ENCODE data around the gene TEK. TPM values are rescaled to one million over a fixed set of nuclear protein-coding genes. Genes with fewer than 3 reads are reported as not detected.

TEK gene
- total and polyA plus RNA-seq, 9 donors, result 2.0 to 22.2 (median 4.0) TPM

- TF ChIP-seq POLR2A (IDR thresholded peaks at IDR 0.05) (no peak), EP300 (IDR thresholded peaks at IDR 0.05) (no peak)
- TF ChIP-seq, protein P1, sequence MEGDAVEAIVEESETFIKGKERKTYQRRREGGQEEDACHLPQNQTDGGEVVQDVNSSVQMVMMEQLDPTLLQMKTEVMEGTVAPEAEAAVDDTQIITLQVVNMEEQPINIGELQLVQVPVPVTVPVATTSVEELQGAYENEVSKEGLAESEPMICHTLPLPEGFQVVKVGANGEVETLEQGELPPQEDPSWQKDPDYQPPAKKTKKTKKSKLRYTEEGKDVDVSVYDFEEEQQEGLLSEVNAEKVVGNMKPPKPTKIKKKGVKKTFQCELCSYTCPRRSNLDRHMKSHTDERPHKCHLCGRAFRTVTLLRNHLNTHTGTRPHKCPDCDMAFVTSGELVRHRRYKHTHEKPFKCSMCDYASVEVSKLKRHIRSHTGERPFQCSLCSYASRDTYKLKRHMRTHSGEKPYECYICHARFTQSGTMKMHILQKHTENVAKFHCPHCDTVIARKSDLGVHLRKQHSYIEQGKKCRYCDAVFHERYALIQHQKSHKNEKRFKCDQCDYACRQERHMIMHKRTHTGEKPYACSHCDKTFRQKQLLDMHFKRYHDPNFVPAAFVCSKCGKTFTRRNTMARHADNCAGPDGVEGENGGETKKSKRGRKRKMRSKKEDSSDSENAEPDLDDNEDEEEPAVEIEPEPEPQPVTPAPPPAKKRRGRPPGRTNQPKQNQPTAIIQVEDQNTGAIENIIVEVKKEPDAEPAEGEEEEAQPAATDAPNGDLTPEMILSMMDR (IDR thresholded peaks at IDR 0.05), result no peak
- DNase-seq, result no peak
- Histone ChIP-seq H3K4me3 (no peak overlapping the region), H3K27me3 (no peaks in the 10 kb centered on the region), H3K27ac (no peak overlapping the region), H3K4me1 (ENCODE audit: insufficient read depth) (peaks cover 5% of the 10 kb centered on the region), H3K36me3 (no peaks in the 10 kb centered on the region), H3K9me3 (no peaks in the 10 kb centered on the region)
- intact Hi-C loops (cut with DNase I), result no loop called here
- WGBS, 3 donors, result 50 to 66% (median 53%) methylated on average over 5 of the region's 5 CpGs
Measured at GRCh38 chr9:27154908-27155307, 45.9 kb downstream of the TEK start.

- Histone ChIP-seq H3K27ac (no peak overlapping the region), H3K9me3 (no peaks in the 10 kb centered on the region), H3K27me3 (no peaks in the 10 kb centered on the region), H3K4me1 (ENCODE audit: insufficient read depth) (no peaks in the 10 kb centered on the region), H3K36me3 (no peaks in the 10 kb centered on the region), H3K4me3 (no peak overlapping the region)
- intact Hi-C loops (cut with DNase I), result no loop called here
- TF ChIP-seq, protein P1 (IDR thresholded peaks at IDR 0.05), result no peak
- no peak for TF ChIP-seq POLR2A (IDR thresholded peaks at IDR 0.05)
- no peak for TF ChIP-seq EP300 (IDR thresholded peaks at IDR 0.05)
- no peak for DNase-seq
Measured at GRCh38 chr9:27157097-27157496, 48.1 kb downstream of the TEK start.

- intact Hi-C loops (cut with DNase I), result no loop called here
- Histone ChIP-seq H3K4me3 (no peak overlapping the region), H3K4me1 (ENCODE audit: insufficient read depth) (no peaks in the 10 kb centered on the region), H3K9me3 (no peaks in the 10 kb centered on the region), H3K36me3 (no peaks in the 10 kb centered on the region), H3K27me3 (no peaks in the 10 kb centered on the region), H3K27ac (no peak overlapping the region)
- TF ChIP-seq POLR2A (IDR thresholded peaks at IDR 0.05) (no peak), EP300 (IDR thresholded peaks at IDR 0.05) (no peak)
- TF ChIP-seq, protein P1 (IDR thresholded peaks at IDR 0.05), result no peak
- 94 to 97% (median 97%) methylated on average over 6 of the region's 6 CpGs for WGBS, 3 donors
- DNase-seq, result no peak
Measured at GRCh38 chr9:27157736-27158135, 48.7 kb downstream of the TEK start.

DNA sequence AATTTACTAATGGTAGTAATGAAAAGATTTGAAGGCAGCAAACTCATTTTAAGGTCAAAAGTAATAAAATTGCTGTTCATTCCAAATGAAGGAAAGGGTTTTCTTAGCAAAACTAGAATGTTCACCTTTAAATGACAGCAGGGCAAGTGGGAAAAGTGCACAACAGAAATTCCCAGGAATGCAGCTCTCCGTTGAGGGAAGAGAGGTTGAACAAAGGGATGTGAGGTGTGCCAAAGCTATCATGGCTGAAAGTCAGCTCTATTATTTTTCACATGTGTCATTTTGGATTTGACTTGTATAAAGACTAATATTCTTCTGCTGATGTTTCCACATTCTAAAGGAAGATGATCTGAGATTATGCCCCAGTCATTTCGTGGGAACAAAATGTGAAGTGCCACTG, 51.6 kb downstream of the TEK start:
- DNase-seq, result no peak
- WGBS, 3 donors, result 66 to 84% (median 75%) methylated on average over 2 of the region's 2 CpGs
- no peaks in the 10 kb centered on the region for H3K36me3 ChIP-seq
- H3K4me1 ChIP-seq (ENCODE audit: insufficient read depth), result no peaks in the 10 kb centered on the region
- no peaks in the 10 kb centered on the region for H3K9me3 ChIP-seq
- no peak for TF ChIP-seq POLR2A (IDR thresholded peaks at IDR 0.05)
- TF ChIP-seq, protein P1 (IDR thresholded peaks at IDR 0.05), result no peak
- TF ChIP-seq EP300 (IDR thresholded peaks at IDR 0.05), result no peak
- H3K27ac ChIP-seq, result no peak overlapping the region
- no peaks in the 10 kb centered on the region for H3K27me3 ChIP-seq
- H3K4me3 ChIP-seq, result no peak overlapping the region
- intact Hi-C loops (cut with DNase I), result no loop called here

- no peak overlapping the region for H3K27ac ChIP-seq
- H3K4me1 ChIP-seq (ENCODE audit: insufficient read depth), result no peaks in the 10 kb centered on the region
- intact Hi-C loops (cut with DNase I), result no loop called here
- no peaks in the 10 kb centered on the region for H3K36me3 ChIP-seq
- H3K27me3 ChIP-seq, result no peaks in the 10 kb centered on the region
- no peaks in the 10 kb centered on the region for H3K9me3 ChIP-seq
- WGBS, 3 donors, result 4 to 7% (median 6%) methylated on average over 2 of the region's 2 CpGs
- DNase-seq, result no peak
- TF ChIP-seq, protein P1 (IDR thresholded peaks at IDR 0.05), result no peak
- TF ChIP-seq EP300 (IDR thresholded peaks at IDR 0.05) (no peak), POLR2A (IDR thresholded peaks at IDR 0.05) (no peak)
- H3K4me3 ChIP-seq, result no peak overlapping the region
Measured at GRCh38 chr9:27162045-27162444, 53.0 kb downstream of the TEK start.
